HEK293 (cell line): ENCODE results near the gene STAG3.

ENCODE experiments used
- CTCF ChIP-seq: fragments of 450-650 bp; formaldehyde crosslinking; IDR thresholded peaks from 2 replicates; pipeline ENCODE4 v1.5.1; 2016; ENCODE audit warnings: missing biosample characterization, missing genetic modification characterization
- REST ChIP-seq: fragments of 450-650 bp; formaldehyde crosslinking; IDR thresholded peaks from 2 replicates; pipeline ENCODE4 v1.5.1; 2016; ENCODE audit warnings: missing biosample characterization, missing genetic modification characterization
- ZFP37 ChIP-seq: fragments of 450-650 bp; formaldehyde crosslinking; IDR thresholded peaks from 2 replicates; pipeline ENCODE4 v1.5.1; 2016; ENCODE audit warnings: missing biosample characterization, missing genetic modification characterization
- ZNF157 ChIP-seq: fragments of 450-650 bp; formaldehyde crosslinking; IDR thresholded peaks from 2 replicates; pipeline ENCODE4 v1.5.1; 2016; ENCODE audit warnings: missing biosample characterization, missing genetic modification characterization
- ZNF280D ChIP-seq: fragments of 450-650 bp; formaldehyde crosslinking; IDR thresholded peaks from 2 replicates; pipeline ENCODE4 v1.5.1; 2016; ENCODE audit warnings: missing biosample characterization, missing genetic modification characterization
- ZNF747 ChIP-seq: fragments of 450-650 bp; formaldehyde crosslinking; IDR thresholded peaks from 2 replicates; pipeline ENCODE4 v1.5.1; 2016; ENCODE audit warnings: missing biosample characterization, missing genetic modification characterization

- TF ChIP-seq REST (tag by site-specific recombination) (peak; percentile 15; the same call in 1 of the 2 replicates), ZNF157 (tag by site-specific recombination) (no peak), CTCF (tag by site-specific recombination) (no peak), ZNF280D (tag by site-specific recombination) (no peak), ZNF747 (tag by site-specific recombination) (no peak), ZFP37 (tag by site-specific recombination) (no peak)
Measured at GRCh38 chr7:100159099-100159623, 18.6 kb upstream of the STAG3 start.
